ENCODE data around the gene ASTN2.

- TF ChIP-seq CTCF (conservative IDR thresholded peaks at IDR 0.05 in 1 of 2, IDR thresholded peaks at IDR 0.05 in 1 of 2; ENCODE audit: extremely low read depth in 1 of 2, insufficient read depth in 1 of 2, low read depth in 1 of 2, low read length in 2 of 2) (no peak), EZH2 (IDR thresholded peaks at IDR 0.05; ENCODE audit: borderline replicate concordance, low read length) (no peak)
Measured at GRCh38 chr9:116437411-116438370, 977.2 kb downstream of the ASTN2 start.
